Measurements from ENCODE around the gene SAP30BP.

- TF ChIP-seq ARNT (IDR thresholded peaks at IDR 0.05) (no peak), CTBP1 (IDR thresholded peaks at IDR 0.05; ENCODE audit: borderline replicate concordance) (no peak), PKNOX1 (IDR thresholded peaks at IDR 0.05) (no peak), ZNF384 (IDR thresholded peaks at IDR 0.05) (no peak), L3MBTL2 (conservative IDR thresholded peaks at IDR 0.05) (no peak), FOXM1 (IDR thresholded peaks at IDR 0.05; ENCODE audit: borderline replicate concordance) (no peak), NFRKB (IDR thresholded peaks at IDR 0.05) (no peak), BHLHE40 (IDR thresholded peaks at IDR 0.05; ENCODE audit: borderline replicate concordance) (no peak), FOXA1 (IDR thresholded peaks at IDR 0.05) (no peak), LEF1 (IDR thresholded peaks at IDR 0.05; ENCODE audit: borderline replicate concordance) (no peak), SP1 (IDR thresholded peaks at IDR 0.05) (no peak), SUZ12 (IDR thresholded peaks at IDR 0.05) (no peak), FOXK2 (IDR thresholded peaks at IDR 0.05) (no peak), ELF4 (IDR thresholded peaks at IDR 0.05) (no peak)
These were observed 54.4 kb downstream of the SAP30BP start for GRCh38 chr17:75721463-75722011.
